NCI-H1048 (cell line): ENCODE measurements around the gene SMARCB1.
A peak's percentile ranks its signal among the peaks of the same experiment; 100 is the strongest.

Experiments
- DNase-seq: peaks from one replicate; lab custom pipeline; 2025; lab: John Stamatoyannopoulos, UW

Gene SMARCB1

GRCh38 chr22:23786752-23787599 lies at the start of gene SMARCB1:
TSS of gene SMARCB1 (plus strand) at chr22:23786966. CDS start at chr22:23787170, 204 bp downstream.
- peak; percentile 81 for DNase-seq

- DNase-seq: no peak
Measured at GRCh38 chr22:23737696-23738095, 49.1 kb upstream of the SMARCB1 start.

- DNase-seq: no peak
Measured at GRCh38 chr22:23742505-23743264, 44.1 kb upstream of the SMARCB1 start.

- no peak for DNase-seq
Measured at GRCh38 chr22:23743303-23743705, 43.5 kb upstream of the SMARCB1 start.

- DNase-seq: no peak
Measured at GRCh38 chr22:23744001-23744400, 42.8 kb upstream of the SMARCB1 start.

GRCh38 chr22:23744485-23744884 lies 42.3 kb upstream of the SMARCB1 start:
- DNase-seq: no peak

- no peak for DNase-seq
Measured at GRCh38 chr22:23745791-23746190, 41.0 kb upstream of the SMARCB1 start.

GRCh38 chr22:23749841-23750301 lies 36.9 kb upstream of the SMARCB1 start:
- no peak for DNase-seq

- DNase-seq: no peak
Measured at GRCh38 chr22:23750367-23750713, 36.4 kb upstream of the SMARCB1 start.

GRCh38 chr22:23750714-23751440 lies 35.9 kb upstream of the SMARCB1 start, which contains the start of gene ZNF70:
TSS of gene ZNF70 (minus strand) at chr22:23751112. CDS start at chr22:23745140, 5,972 bp downstream.
- DNase-seq: peak; percentile 70

- DNase-seq: no peak
Measured at GRCh38 chr22:23751441-23751996, 35.2 kb upstream of the SMARCB1 start.

GRCh38 chr22:23752090-23752691 lies 34.6 kb upstream of the SMARCB1 start:
- DNase-seq: no peak

GRCh38 chr22:23752750-23753149 lies 34.0 kb upstream of the SMARCB1 start:
- no peak for DNase-seq

GRCh38 chr22:23753385-23753784 lies 33.4 kb upstream of the SMARCB1 start:
- no peak for DNase-seq

- DNase-seq: no peak
Measured at GRCh38 chr22:23754220-23754919, 32.4 kb upstream of the SMARCB1 start, which contains the start of gene VPREB3. TSS of gene VPREB3 (minus strand) at chr22:23754425. CDS start at chr22:23754363, 62 bp downstream.

GRCh38 chr22:23754980-23755636 lies 31.7 kb upstream of the SMARCB1 start:
- DNase-seq: no peak

- no peak for DNase-seq
Measured at GRCh38 chr22:23755711-23756110, 31.1 kb upstream of the SMARCB1 start.

GRCh38 chr22:23756891-23757290 lies 29.9 kb upstream of the SMARCB1 start:
- no peak for DNase-seq

GRCh38 chr22:23759566-23759965 lies 27.2 kb upstream of the SMARCB1 start:
- no peak for DNase-seq

- DNase-seq: no peak
Measured at GRCh38 chr22:23760056-23760455, 26.7 kb upstream of the SMARCB1 start.
